Liver (tissue), 9 donors: ENCODE results near the gene WBP1. TPM values are rescaled to one million over a fixed set of nuclear protein-coding genes. Genes with fewer than 3 reads are reported as not detected.

Experiments used
- DNase-seq: peaks from one replicate; pipeline ENCODE4 v3.0.0-alpha.2; 2017; ENCODE audit warnings: low spot score
- H3K27ac ChIP-seq, 2 donors: one replicate each; pipeline ENCODE4 v1.7.0; 2013; ENCODE audit warnings: inconsistent platforms in 2 of 2, low read length in 2 of 2, control low read depth in 1 of 2, low read depth in 1 of 2, mild to moderate bottlenecking in 1 of 2
- H3K27me3 ChIP-seq, 4 donors: one replicate each; pipeline versions ENCODE4 v1.6.1 to v1.7.0; 2013; ENCODE audit warnings: low read length in 3 of 4, inconsistent platforms in 1 of 4, mild to moderate bottlenecking in 1 of 4, moderate library complexity in 1 of 4; ENCODE audit not compliant: control insufficient read depth in 4 of 4, insufficient read depth in 4 of 4
- H3K36me3 ChIP-seq, 4 donors: one replicate each; pipeline versions ENCODE4 v1.6.1 to v1.7.0; 2013; ENCODE audit warnings: low read length in 3 of 4, mild to moderate bottlenecking in 3 of 4, low read depth in 1 of 4, moderate library complexity in 1 of 4; ENCODE audit not compliant: control insufficient read depth in 4 of 4, insufficient read depth in 3 of 4
- H3K4me1 ChIP-seq, 4 donors: one replicate each; pipeline versions ENCODE4 v1.6.1 to v1.7.0; 2013; ENCODE audit warnings: low read length in 3 of 4, mild to moderate bottlenecking in 3 of 4, moderate library complexity in 1 of 4; ENCODE audit not compliant: control insufficient read depth in 4 of 4, insufficient read depth in 4 of 4
- H3K4me3 ChIP-seq, 3 donors: one replicate each; pipeline versions ENCODE4 v1.6.1 to v1.7.0; 2013; ENCODE audit warnings: low read length in 3 of 3, control low read depth in 1 of 3, low read depth in 1 of 3, mild to moderate bottlenecking in 1 of 3
- H3K9ac ChIP-seq, 2 donors: one replicate each; pipeline ENCODE4 v1.7.0; 2013; ENCODE audit warnings: low read length in 2 of 2, mild to moderate bottlenecking in 2 of 2, moderate library complexity in 2 of 2, control low read depth in 1 of 2, low read depth in 1 of 2
- H3K9me3 ChIP-seq, 4 donors: one replicate each; pipeline versions ENCODE4 v1.6.1 to v1.7.0; 2013; ENCODE audit warnings: low read length in 3 of 4; ENCODE audit not compliant: control insufficient read depth in 4 of 4
- FOXA1 ChIP-seq: IDR thresholded peaks from 2 replicates; pipeline ENCODE4 v1.6.1; 2016; ENCODE audit warnings: antibody characterized with exemption
- FOXA2 ChIP-seq: IDR thresholded peaks from 2 replicates; pipeline ENCODE4 v1.6.1; 2016; ENCODE audit warnings: antibody characterized with exemption
- HNF4A ChIP-seq, 2 donors: conservative IDR thresholded peaks; 2 replicates each; pipeline ENCODE4 v1.6.1; 2016; ENCODE audit warnings: antibody characterized with exemption in 2 of 2, mild to moderate bottlenecking in 2 of 2
- HNF4G ChIP-seq: IDR thresholded peaks from 2 replicates; pipeline ENCODE4 v1.6.1; 2016; ENCODE audit warnings: antibody characterized with exemption
- JUND ChIP-seq, 2 donors: IDR thresholded peaks; 2 replicates each; pipeline ENCODE4 v1.6.1; 2016; ENCODE audit warnings: antibody characterized with exemption in 2 of 2
- NR2F2 ChIP-seq: IDR thresholded peaks from 2 replicates; pipeline ENCODE4 v1.6.1; 2016; ENCODE audit warnings: antibody characterized with exemption
- RAD21 ChIP-seq, 2 donors: IDR thresholded peaks; 2 replicates each; pipeline ENCODE4 v1.6.1; 2016; ENCODE audit warnings: antibody characterized with exemption in 2 of 2, mild to moderate bottlenecking in 2 of 2
- REST ChIP-seq: IDR thresholded peaks from 2 replicates; pipeline ENCODE4 v1.6.1; 2016; ENCODE audit warnings: antibody characterized with exemption, mild to moderate bottlenecking
- RXRA ChIP-seq, 2 donors: IDR thresholded peaks; 2 replicates each; pipeline ENCODE4 v1.6.1; 2017 to 2018; ENCODE audit warnings: antibody characterized with exemption in 2 of 2, mild to moderate bottlenecking in 1 of 2
- TAF1 ChIP-seq: conservative IDR thresholded peaks from 2 replicates; pipeline ENCODE4 v1.6.1; 2016; ENCODE audit warnings: antibody characterized with exemption, mild to moderate bottlenecking
- YY1 ChIP-seq: IDR thresholded peaks from 2 replicates; pipeline ENCODE4 v1.6.1; 2016; ENCODE audit warnings: antibody characterized with exemption, mild to moderate bottlenecking
- WGBS: extraction: QIAGEN DNeasy Blood & Tissue Kit; methylation state at CpG from one replicate; pipeline ENCODE4 v1.1.7; 2013; 5-methylcytosine and 5-hydroxymethylcytosine counted together
- polyA plus RNA-seq, 2 donors: library from polyadenylated mRNA; stranded (reverse) in 1 of 2; unstranded in 1 of 2; fragments of 200-250 nt in 1 of 2; fragments of >200 nt in 1 of 2; fragmentation: Nextera tagmentation in 1 of 2; extraction: Ambion mirVana in 1 of 2; gene quantifications; one replicate each; pipeline versions ENCODE4 v1.2.1 to v1.2.3, GENCODE V29; 2013 to 2015
- total RNA-seq, 2 donors: library from RNA; depleted of rRNA; stranded (reverse); fragments of >200 nt; gene quantifications; one replicate each; pipeline ENCODE4 v1.2.3, GENCODE V29; 2014
- TF ChIP-seq, protein P1 (sequence below): IDR thresholded peaks from 2 replicates; pipeline ENCODE4 v1.6.1; 2016; ENCODE audit warnings: antibody characterized with exemption
- TF ChIP-seq, protein P2 (sequence below): IDR thresholded peaks from 2 replicates; pipeline ENCODE4 v1.6.1; 2016; ENCODE audit warnings: antibody characterized with exemption
- donor health status: healthy.
- donor health status: healthy.
- donor health status: healthy.
- donor health status: healthy.
- donor health status: healthy.

The WBP1 gene
- total and polyA plus RNA-seq, 4 donors = 19.2 to 45.0 (median 24.9) TPM

- no peak overlapping the region for H3K4me3 ChIP-seq
- DNase-seq = no peak
- H3K27ac ChIP-seq = no peak overlapping the region
- no peaks in the 10 kb centered on the region for H3K36me3 ChIP-seq
- H3K9me3 ChIP-seq = no peaks in the 10 kb centered on the region
- TF ChIP-seq, protein P1, sequence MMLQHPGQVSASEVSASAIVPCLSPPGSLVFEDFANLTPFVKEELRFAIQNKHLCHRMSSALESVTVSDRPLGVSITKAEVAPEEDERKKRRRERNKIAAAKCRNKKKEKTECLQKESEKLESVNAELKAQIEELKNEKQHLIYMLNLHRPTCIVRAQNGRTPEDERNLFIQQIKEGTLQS = no peak
- TF ChIP-seq JUND (IDR thresholded peaks at IDR 0.05) (no peak), HNF4G (no peak), FOXA2 (no peak), HNF4A (conservative IDR thresholded peaks at IDR 0.05) (no peak), YY1 (no peak), RXRA (IDR thresholded peaks at IDR 0.05) (no peak), TAF1 (no peak), FOXA1 (no peak)
- TF ChIP-seq, protein P2, sequence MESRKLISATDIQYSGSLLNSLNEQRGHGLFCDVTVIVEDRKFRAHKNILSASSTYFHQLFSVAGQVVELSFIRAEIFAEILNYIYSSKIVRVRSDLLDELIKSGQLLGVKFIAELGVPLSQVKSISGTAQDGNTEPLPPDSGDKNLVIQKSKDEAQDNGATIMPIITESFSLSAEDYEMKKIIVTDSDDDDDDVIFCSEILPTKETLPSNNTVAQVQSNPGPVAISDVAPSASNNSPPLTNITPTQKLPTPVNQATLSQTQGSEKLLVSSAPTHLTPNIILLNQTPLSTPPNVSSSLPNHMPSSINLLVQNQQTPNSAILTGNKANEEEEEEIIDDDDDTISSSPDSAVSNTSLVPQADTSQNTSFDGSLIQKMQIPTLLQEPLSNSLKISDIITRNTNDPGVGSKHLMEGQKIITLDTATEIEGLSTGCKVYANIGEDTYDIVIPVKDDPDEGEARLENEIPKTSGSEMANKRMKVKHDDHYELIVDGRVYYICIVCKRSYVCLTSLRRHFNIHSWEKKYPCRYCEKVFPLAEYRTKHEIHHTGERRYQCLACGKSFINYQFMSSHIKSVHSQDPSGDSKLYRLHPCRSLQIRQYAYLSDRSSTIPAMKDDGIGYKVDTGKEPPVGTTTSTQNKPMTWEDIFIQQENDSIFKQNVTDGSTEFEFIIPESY = no peak
- H3K27me3 ChIP-seq = no peaks in the 10 kb centered on the region
- no peak overlapping the region for H3K9ac ChIP-seq
- H3K4me1 ChIP-seq = peaks cover 16 to 34% (median 27%) of the 10 kb centered on the region in 4 donors
- WGBS = 86% methylated on average over 2 of the region's 2 CpGs
These were observed 9.5 kb upstream of the WBP1 start for GRCh38 chr2:74448771-74449170.

- H3K4me3 ChIP-seq = no peak overlapping the region
- no peaks in the 10 kb centered on the region for H3K27me3 ChIP-seq
- no peaks in the 10 kb centered on the region for H3K36me3 ChIP-seq
- H3K9ac ChIP-seq = no peak overlapping the region
- no peak overlapping the region for H3K27ac ChIP-seq
- peaks cover 18 to 30% (median 21%) of the 10 kb centered on the region in 4 donors for H3K4me1 ChIP-seq
- TF ChIP-seq NR2F2 = no peak
- TF ChIP-seq, protein P1 = no peak
- no peak for TF ChIP-seq RAD21 (IDR thresholded peaks at IDR 0.05)
- no peak for TF ChIP-seq TAF1
- TF ChIP-seq REST = no peak
- no peaks in the 10 kb centered on the region for H3K9me3 ChIP-seq
- DNase-seq = no peak
- WGBS = 91% methylated on average over 3 of the region's 3 CpGs
These were observed 7.6 kb upstream of the WBP1 start for GRCh38 chr2:74450570-74451190.
